Islet precursor cell (in vitro differentiated cells): Measurements from ENCODE around the gene PKN2.
"Not testable (repeated sequence)": the region's sequence is repeated elsewhere in the genome, so short reads cannot be mapped to it uniquely, and the experiment has no call there.

Source experiments
- DNase-seq: peaks from one replicate; pipeline ENCODE4 v3.0.0-alpha.2; 2018

The PKN2 gene

GRCh38 chr1:88680911-88681622 lies 3.0 kb upstream of the PKN2 start:
- no peak for DNase-seq

GRCh38 chr1:88684482-88685258 lies 597 bp downstream of the PKN2 start:
- peak; percentile 86 for DNase-seq

DNA sequence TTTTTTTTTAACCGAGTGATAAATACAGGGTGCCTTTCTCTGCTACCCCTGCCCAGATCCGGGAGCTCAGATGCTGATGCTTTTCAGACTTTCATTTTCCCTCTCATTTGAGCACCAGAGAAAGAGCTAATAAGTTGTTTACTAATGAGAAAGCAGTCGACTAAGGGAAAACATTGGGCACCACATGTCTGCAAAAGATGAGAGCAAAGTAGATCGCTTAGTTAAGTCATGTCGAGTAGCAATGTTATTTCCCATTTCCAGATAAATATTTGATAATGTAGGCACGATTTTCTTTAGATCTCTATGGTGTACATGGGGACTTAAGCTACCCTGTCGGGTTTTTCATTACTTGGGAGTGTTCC lies 1.2 kb downstream of the PKN2 start:
- no peak for DNase-seq

DNA sequence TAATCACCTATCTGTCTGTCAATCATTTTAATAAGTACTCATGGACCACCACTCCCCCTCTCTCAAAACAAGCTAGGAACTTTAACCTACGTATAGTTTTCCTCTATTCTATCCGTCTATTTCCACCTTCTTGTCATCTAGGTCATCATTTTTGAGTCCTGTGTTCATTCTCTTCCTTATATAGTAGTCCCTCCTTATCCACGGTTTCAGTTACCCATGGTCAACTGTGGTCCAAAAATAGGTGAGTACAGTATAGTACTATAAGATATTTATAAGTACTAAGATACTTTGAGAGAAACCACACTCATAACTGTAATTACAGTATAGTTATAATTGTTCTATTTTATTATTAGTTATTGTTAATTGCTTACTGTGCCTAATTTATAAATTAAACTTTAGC lies 7.5 kb downstream of the PKN2 start:
- DNase-seq, result no peak

- DNase-seq, result no peak
Measured at GRCh38 chr1:88695781-88696180, 11.7 kb downstream of the PKN2 start.

DNA sequence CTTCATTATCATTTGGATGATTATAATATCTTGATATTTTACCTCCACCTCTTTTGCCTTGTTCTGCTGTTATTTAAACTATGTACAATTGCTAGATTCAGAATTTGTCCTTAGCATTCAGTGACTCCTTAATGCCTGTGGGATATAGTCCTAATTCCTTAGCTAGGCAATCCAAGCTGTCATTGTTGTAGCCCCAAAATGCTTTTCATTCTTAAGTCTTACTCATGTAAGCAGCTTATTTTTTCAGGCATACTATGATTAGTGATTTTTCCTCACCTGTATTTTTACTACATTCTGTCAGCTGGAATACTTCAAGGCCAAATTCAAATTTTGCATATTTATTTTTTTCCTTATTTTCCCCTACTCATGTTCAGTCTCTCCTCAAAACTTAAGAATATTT lies 13.4 kb downstream of the PKN2 start:
- DNase-seq, result no peak

GRCh38 chr1:88698140-88698539 lies 14.1 kb downstream of the PKN2 start:
- DNase-seq, result no peak

GRCh38 chr1:88698764-88699163 lies 14.7 kb downstream of the PKN2 start:
- DNase-seq, result no peak

GRCh38 chr1:88700425-88701013 lies 16.4 kb downstream of the PKN2 start:
- no peak for DNase-seq

DNA sequence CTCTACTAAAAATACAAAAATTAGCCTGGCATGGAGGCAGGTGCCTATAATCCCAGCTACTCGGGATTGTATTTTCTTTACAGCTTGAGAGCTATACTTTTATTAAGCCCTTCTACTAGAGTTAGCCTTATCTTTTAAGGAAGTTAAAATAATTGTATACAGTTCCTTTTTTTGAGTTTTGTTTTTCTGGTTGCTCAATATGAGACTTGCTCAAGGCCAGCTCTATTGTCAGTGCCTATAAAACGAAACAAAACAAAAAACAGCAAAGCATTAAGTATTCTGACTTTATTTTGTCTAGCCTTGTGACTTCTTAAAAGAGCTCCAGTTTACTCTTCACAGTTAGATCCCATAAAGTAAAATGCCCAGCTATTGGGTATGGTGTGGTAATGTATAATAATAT lies 17.2 kb downstream of the PKN2 start:
- no peak for DNase-seq

DNA sequence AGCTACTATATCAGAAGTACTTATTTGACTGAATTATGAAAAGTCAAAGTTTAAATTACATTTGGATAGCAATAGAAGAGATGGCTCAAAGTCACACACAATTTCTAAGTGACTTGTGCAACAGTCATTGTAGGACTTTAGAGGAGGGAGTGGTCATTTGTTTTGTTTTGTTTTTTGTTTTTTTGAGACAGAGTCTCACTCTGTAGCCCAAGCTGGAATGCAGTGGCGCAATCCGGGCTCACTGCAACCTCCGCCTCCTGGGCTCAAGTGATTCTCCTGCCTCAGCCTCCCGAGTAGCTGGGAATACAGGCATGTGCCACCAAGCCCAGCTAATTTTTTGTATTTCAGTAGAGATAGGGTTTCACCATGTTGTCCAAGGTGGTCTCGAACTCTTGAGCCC lies 17.7 kb downstream of the PKN2 start:
- DNase-seq, result not testable (repeated sequence)

DNA sequence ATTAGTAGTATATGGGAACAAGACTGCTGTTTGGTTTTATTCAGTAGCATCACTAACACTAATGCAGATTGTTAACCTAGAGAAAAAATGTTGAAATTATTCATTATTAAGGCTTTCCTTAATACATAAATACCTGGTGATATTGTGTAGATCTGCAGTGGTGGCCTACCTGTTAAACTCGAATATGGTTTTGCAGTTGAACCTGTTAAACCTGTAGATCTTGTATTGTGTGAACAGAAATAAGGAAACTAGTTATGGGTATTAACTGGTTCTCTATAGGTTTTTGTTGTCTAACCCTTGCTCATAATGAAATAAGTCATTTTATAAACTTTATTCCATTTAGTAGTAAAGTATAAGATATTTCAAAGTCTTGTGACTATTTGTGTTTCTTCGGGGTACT lies 23.9 kb downstream of the PKN2 start:
- no peak for DNase-seq

DNA sequence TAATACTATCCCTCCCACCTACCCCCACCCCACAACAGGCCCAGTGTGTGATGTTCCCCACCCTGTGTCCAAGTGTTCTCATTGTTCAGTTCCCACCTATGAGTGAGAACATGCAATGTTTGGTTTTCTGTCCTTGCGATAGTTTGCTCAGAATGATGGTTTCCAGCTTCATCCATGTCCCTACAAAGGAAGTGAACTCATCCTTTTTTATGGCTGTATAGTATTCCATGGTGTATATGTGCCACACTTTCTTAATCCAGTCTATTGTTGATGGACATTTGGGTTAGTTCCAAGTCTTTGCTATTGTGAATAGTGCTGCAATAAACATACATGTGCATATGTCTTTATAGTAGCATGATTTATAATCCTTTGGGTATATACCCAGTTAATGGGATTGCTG lies 28.8 kb downstream of the PKN2 start:
- DNase-seq, result not testable (repeated sequence)

- DNase-seq, result not testable (repeated sequence)
Measured at GRCh38 chr1:88716571-88716970, 32.5 kb downstream of the PKN2 start.

- DNase-seq, result no peak
Measured at GRCh38 chr1:88722492-88722891, 38.4 kb downstream of the PKN2 start.

DNA sequence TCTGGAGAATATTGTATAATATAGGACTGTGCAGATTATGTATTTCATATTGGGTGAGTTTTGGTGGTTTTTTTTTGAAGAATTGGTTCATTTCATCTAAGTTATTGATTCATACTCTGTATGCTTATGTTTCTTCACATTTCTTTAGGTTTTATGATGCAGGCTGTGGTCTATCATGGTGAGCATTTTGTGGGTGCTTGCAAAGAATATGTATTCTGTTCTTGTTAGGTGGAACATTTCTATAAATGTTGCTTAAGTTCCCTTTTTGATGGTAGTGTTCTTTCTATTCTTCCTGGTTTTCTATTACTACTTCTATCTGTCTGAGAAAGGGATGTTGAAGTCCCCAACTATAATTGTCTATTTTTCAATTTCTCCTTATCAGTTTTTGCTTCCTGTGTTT lies 42.6 kb downstream of the PKN2 start:
- DNase-seq, result no peak

GRCh38 chr1:88727205-88727604 lies 43.1 kb downstream of the PKN2 start:
- no peak for DNase-seq

GRCh38 chr1:88729297-88729696 lies 45.2 kb downstream of the PKN2 start:
- DNase-seq, result no peak

- no peak for DNase-seq
Measured at GRCh38 chr1:88730132-88730675, 46.1 kb downstream of the PKN2 start.

DNA sequence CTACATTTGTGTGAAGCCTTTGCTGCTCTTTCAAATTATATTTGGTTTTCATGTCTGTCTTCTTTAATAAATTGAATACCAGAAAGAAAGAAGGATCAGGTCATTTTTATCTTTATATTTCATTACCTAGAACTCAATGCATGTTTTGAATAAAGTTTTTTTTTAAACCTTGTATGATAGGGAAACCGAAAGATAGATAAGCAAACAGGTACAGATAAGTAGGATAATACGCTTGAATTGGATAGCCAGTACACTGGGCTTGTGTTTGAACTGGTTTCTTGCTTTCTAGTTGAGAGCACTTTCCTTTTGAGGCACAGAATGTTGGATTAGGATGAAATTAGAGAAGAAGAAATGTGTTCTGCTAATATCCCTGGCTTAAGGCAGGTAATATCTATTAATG lies 46.9 kb downstream of the PKN2 start:
- DNase-seq, result no peak

GRCh38 chr1:88731475-88732269 lies 47.6 kb downstream of the PKN2 start:
- no peak for DNase-seq

- no peak for DNase-seq
Measured at GRCh38 chr1:88735382-88735781, 51.3 kb downstream of the PKN2 start.

GRCh38 chr1:88735909-88736308 lies 51.8 kb downstream of the PKN2 start:
- no peak for DNase-seq
